Dermis blood vessel endothelial cell (primary cell): ENCODE data around the gene TMPRSS13. TPM values are rescaled to one million over a fixed set of nuclear protein-coding genes. Genes with fewer than 3 reads are reported as not detected.
A peak's percentile ranks its signal among the peaks of the same experiment; 100 is the strongest.
"Not testable (repeated sequence)": the region's sequence is repeated elsewhere in the genome, so short reads cannot be mapped to it uniquely, and the experiment has no call there.

ENCODE experiments used
- DNase-seq: peaks from one replicate; pipeline ENCODE4 v3.0.0; 2010
- total RNA-seq: library from RNA; depleted of rRNA; stranded (reverse); fragments of >200 nt; gene quantifications from 2 replicates; pipeline ENCODE4 v1.2.3, GENCODE V29; 2014

TMPRSS13 gene
- not detected in 2 replicates for total RNA-seq

GRCh38 chr11:117929142-117929915 lies at the start of gene TMPRSS13:
Gene TMPRSS13, minus strand, starts transcription at chr11:117929402. Its CDS starts 95 bp downstream, at chr11:117929307.
- DNase-seq: no peak

- DNase-seq: no peak
These were observed 49.8 kb upstream of the TMPRSS13 start for GRCh38 chr11:117978991-117979390.

GRCh38 chr11:117978291-117978910 lies 49.2 kb upstream of the TMPRSS13 start:
- not testable (repeated sequence) for DNase-seq

GRCh38 chr11:117977612-117978264 lies 48.5 kb upstream of the TMPRSS13 start:
- DNase-seq: not testable (repeated sequence)

- DNase-seq: no peak
These were observed 47.8 kb upstream of the TMPRSS13 start for GRCh38 chr11:117977029-117977428.

- DNase-seq: no peak
These were observed 47.2 kb upstream of the TMPRSS13 start for GRCh38 chr11:117976445-117976844.

- DNase-seq: no peak
These were observed 44.3 kb upstream of the TMPRSS13 start for GRCh38 chr11:117973503-117973860.

- DNase-seq: peak; percentile 50
These were observed 43.7 kb upstream of the TMPRSS13 start for GRCh38 chr11:117972629-117973502.

- DNase-seq: no peak
These were observed 42.8 kb upstream of the TMPRSS13 start for GRCh38 chr11:117972044-117972443.

GRCh38 chr11:117970400-117971024 lies 41.3 kb upstream of the TMPRSS13 start:
- DNase-seq: peak; percentile 23

GRCh38 chr11:117969160-117969991 lies 40.2 kb upstream of the TMPRSS13 start:
- no peak for DNase-seq

GRCh38 chr11:117966908-117967307 lies 37.7 kb upstream of the TMPRSS13 start:
- no peak for DNase-seq

GRCh38 chr11:117962826-117963225 lies 33.6 kb upstream of the TMPRSS13 start:
- no peak for DNase-seq

GRCh38 chr11:117961896-117962295 lies 32.7 kb upstream of the TMPRSS13 start:
- no peak for DNase-seq

- no peak for DNase-seq
These were observed 31.2 kb upstream of the TMPRSS13 start for GRCh38 chr11:117960406-117960805.

- no peak for DNase-seq
These were observed 30.4 kb upstream of the TMPRSS13 start for GRCh38 chr11:117959438-117960149.

- no peak for DNase-seq
These were observed 29.7 kb upstream of the TMPRSS13 start for GRCh38 chr11:117958949-117959348.

- DNase-seq: no peak
These were observed 23.9 kb upstream of the TMPRSS13 start for GRCh38 chr11:117953024-117953671.

GRCh38 chr11:117950993-117951961 lies 22.1 kb upstream of the TMPRSS13 start:
- no peak for DNase-seq
